ENCODE data around the gene RREB1.

The RREB1 gene

DNA sequence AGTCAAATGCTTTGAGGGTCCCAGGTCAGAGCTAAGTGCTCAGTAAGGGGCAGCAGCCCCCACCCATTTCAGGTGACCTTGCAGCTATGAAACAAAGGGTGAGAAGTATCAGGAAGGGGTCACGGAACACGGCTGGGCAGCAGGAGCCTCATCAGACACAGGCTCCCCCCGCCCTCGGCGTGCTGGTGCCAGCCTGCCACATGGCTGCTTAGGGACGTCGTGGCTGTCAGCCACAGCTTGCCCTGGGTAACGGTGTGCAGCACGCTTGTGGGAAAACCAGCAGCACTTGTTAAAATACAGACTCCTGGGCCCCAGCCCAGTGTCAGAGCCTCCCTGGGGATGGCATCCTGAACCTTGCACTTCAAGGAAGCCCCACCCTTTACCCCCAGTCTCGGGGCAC is 165.9 kb downstream of the RREB1 start:
- TF ChIP-seq CTCF (IDR thresholded peaks at IDR 0.05), result no peak

DNA sequence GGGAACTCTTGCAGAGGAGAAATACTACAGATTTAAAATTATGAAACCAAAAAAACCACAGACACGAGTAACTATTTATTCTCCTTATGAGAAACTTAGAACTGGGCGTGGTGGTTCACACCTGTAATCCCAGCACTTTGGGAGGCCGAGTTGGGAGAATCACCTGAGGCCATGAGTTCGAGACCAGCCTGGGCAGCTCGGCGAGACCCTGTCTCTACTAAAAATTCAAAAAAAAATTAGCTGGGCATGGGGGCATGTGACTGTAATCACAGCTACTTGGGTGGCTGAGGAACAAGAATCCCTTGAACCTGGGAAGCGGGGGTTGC is 168.4 kb downstream of the RREB1 start:
- no peak; the same call in 1 of the 2 replicates for TF ChIP-seq CTCF (IDR thresholded peaks at IDR 0.05)

GRCh38 chr6:7282097-7282906 is 174.5 kb downstream of the RREB1 start:
- TF ChIP-seq CTCF (IDR thresholded peaks at IDR 0.05), result no peak

- no peak for TF ChIP-seq CTCF (IDR thresholded peaks at IDR 0.05)
Observed at GRCh38 chr6:7283676-7284075, 175.9 kb downstream of the RREB1 start.

DNA sequence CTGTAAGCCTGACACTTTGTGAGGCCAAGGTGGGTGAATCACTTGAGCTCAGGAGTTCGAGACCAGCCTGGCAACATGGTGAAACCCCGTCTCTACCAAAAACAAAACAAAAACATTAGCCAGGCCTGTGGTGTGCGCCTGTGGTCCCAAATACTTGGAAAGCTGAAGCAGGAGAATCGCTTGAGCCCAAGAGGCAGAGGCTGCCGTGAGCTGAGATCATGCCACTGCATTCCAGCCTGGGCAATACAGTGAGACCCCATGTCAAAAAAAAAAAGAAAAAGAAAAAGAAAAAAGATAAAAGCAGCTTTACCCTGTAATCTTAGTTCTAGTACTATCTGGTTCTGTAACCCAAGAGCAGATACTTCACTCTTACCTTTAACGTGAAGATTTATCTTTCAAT is 177.7 kb downstream of the RREB1 start:
- TF ChIP-seq CTCF (IDR thresholded peaks at IDR 0.05), result no peak

GRCh38 chr6:7290079-7290478 is 182.3 kb downstream of the RREB1 start:
- TF ChIP-seq CTCF (IDR thresholded peaks at IDR 0.05), result no peak

DNA sequence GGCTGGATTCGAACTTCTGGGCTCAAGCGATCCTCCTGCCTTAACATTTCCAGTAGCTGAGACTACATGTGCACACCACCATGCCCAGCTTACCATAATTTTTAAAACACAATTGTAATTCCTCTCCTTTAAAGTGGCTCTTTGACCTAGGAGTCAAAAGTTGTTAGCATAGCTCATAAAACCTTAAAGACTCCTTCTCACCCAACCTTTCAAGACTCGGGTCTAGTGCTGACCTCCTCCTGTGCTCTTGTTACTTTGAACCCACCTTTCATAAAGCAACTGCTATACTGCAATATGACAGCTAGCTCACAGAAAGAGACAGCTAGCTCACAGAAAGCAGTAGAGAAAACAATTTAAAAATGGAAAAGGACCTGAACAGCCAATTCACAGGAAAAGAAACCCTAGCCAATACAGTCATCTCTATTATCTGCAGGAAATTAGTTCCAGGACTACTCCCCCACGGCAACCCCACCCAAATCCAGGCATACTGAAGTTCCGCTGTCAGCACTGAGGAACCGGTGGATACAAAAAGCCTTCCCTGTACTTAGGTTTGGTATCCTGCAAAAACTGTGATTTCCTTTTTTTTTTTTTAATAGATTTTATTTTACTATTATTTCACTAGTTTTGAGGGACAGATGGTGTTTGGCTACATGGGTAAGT is 185.0 kb downstream of the RREB1 start:
- no peak for TF ChIP-seq CTCF (IDR thresholded peaks at IDR 0.05)

Measured in LNCAP (cell line).